Type B pancreatic cell (in vitro differentiated cells): Measurements from ENCODE around the gene SPINT2. TPM values are rescaled to one million over a fixed set of nuclear protein-coding genes. Genes with fewer than 3 reads are reported as not detected.

Experiments used
- DNase-seq: peaks from one replicate; pipeline ENCODE4 v3.0.0; 2021; ENCODE audit warnings: mixed read lengths; ENCODE audit not compliant: unreplicated experiment; ENCODE audit errors: extremely low spot score
- H3K27ac Mint-ChIP-seq: 2 replicates; pipeline ENCODE4 v1.8.0; 2021; ENCODE audit warnings: mild to moderate bottlenecking, mixed read lengths
- H3K27me3 Mint-ChIP-seq: 2 replicates; pipeline ENCODE4 v1.8.0; 2021; ENCODE audit warnings: mixed read lengths
- H3K36me3 Mint-ChIP-seq: 2 replicates; pipeline ENCODE4 v1.8.0; 2021; ENCODE audit warnings: mixed read lengths
- H3K4me1 Mint-ChIP-seq: one replicate; pipeline ENCODE4 v1.8.0; 2021; ENCODE audit warnings: mixed read lengths; ENCODE audit not compliant: unreplicated experiment
- H3K4me3 Mint-ChIP-seq: 2 replicates; pipeline ENCODE4 v1.8.0; 2021; ENCODE audit warnings: mild to moderate bottlenecking, mixed read lengths
- H3K9me3 Mint-ChIP-seq: 2 replicates; pipeline ENCODE4 v1.8.0; 2021; ENCODE audit warnings: mixed read lengths
- total RNA-seq: library from RNA; stranded (reverse); gene quantifications from 2 replicates; pipeline ENCODE4 v1.2.1, GENCODE V29; 2021; ENCODE audit warnings: low replicate concordance
- TF ChIP-seq, protein P1 (sequence below): fragments of 200-600 bp; sonication (generic); conservative IDR thresholded peaks from 2 replicates; pipeline ENCODE4 v1.5.0; 2021; ENCODE audit warnings: antibody characterized with exemption, mild to moderate bottlenecking

Gene SPINT2
- total RNA-seq, 1 donor from 2014 or later = 243 TPM

DNA sequence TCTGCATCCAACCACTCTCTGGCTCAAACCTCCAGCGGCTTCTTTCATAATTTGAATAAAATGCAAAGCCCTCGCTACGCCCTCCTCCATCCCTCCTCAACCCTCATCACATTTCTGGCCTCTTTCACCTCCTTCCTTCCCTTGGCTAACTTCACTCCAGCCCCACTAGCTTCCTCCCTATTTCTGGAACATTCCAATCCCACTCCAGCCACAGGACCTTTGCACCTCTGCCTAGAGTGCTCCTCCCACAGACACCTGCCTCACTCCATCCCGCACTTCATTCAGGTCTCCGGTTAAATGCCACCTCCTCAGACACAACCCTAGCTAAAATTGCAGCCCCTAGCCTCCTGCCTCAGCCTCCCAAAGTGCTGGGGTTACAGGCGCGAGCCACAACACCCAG, 32.5 kb upstream of the SPINT2 start:
- Mint-ChIP-seq H3K27ac (no peak overlapping the region), H3K27me3 (peaks cover 32% of the 10 kb centered on the region), H3K4me3 (no peak overlapping the region), H3K4me1 (no peaks in the 10 kb centered on the region), H3K9me3 (no peaks in the 10 kb centered on the region), H3K36me3 (no peaks in the 10 kb centered on the region)
- TF ChIP-seq, protein P1, sequence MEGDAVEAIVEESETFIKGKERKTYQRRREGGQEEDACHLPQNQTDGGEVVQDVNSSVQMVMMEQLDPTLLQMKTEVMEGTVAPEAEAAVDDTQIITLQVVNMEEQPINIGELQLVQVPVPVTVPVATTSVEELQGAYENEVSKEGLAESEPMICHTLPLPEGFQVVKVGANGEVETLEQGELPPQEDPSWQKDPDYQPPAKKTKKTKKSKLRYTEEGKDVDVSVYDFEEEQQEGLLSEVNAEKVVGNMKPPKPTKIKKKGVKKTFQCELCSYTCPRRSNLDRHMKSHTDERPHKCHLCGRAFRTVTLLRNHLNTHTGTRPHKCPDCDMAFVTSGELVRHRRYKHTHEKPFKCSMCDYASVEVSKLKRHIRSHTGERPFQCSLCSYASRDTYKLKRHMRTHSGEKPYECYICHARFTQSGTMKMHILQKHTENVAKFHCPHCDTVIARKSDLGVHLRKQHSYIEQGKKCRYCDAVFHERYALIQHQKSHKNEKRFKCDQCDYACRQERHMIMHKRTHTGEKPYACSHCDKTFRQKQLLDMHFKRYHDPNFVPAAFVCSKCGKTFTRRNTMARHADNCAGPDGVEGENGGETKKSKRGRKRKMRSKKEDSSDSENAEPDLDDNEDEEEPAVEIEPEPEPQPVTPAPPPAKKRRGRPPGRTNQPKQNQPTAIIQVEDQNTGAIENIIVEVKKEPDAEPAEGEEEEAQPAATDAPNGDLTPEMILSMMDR = no peak
- DNase-seq = no peak

DNA sequence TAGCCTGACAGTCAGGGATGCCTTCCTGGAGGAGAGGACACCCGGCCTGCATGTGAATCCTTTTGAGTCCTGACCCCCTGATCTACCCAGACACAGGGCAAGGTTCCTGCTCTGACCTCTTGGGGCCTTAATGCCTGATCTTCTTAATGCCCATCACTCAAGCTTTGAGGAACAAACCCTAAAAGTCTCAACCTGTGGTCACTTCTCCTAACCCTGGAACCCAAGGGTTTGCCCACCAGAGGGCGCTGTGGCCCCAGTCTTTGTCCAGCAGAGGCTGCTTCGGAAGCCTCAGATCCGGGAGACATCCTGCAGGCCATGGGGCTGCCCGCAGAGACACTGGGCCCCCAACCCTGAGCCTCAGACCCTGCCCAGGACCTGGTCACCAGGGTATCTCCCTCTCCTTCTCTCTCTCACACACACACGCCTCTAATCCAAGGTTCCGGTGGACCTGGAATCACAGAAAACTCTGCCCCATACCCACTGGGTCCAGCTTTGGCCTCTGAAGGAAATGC, 30.6 kb upstream of the SPINT2 start:
- Mint-ChIP-seq H3K27me3 (peaks cover 23% of the 10 kb centered on the region), H3K36me3 (no peaks in the 10 kb centered on the region), H3K27ac (peak overlapping the region; percentile 63), H3K4me1 (no peaks in the 10 kb centered on the region), H3K9me3 (no peaks in the 10 kb centered on the region), H3K4me3 (no peak overlapping the region)
- DNase-seq = peak; percentile 85
- TF ChIP-seq, protein P1 = peak; percentile 94

DNA sequence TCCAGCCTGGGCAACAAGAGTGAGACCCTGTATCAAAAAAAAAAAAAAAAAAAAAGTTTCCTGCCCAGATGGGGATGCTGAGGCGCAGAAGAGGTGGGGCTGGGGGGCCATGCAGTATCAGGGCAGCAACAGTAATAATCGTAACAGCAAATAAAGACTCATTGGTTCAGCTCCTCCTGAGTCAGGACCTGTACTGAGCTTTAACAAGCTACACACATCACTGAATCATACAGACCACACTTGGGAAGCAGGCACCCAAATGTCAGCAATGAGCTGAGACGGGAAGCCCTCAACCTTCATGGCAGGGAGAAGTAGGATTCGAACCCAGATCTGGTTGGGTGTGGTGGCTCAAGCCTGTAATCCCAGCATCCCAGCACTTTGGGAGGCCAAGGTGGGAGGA, 29.8 kb upstream of the SPINT2 start:
- Mint-ChIP-seq H3K9me3 (no peaks in the 10 kb centered on the region), H3K36me3 (no peaks in the 10 kb centered on the region), H3K4me3 (no peak overlapping the region), H3K4me1 (no peaks in the 10 kb centered on the region), H3K27me3 (peaks cover 23% of the 10 kb centered on the region), H3K27ac (no peak overlapping the region)
- TF ChIP-seq, protein P1 = no peak
- DNase-seq = no peak

DNA sequence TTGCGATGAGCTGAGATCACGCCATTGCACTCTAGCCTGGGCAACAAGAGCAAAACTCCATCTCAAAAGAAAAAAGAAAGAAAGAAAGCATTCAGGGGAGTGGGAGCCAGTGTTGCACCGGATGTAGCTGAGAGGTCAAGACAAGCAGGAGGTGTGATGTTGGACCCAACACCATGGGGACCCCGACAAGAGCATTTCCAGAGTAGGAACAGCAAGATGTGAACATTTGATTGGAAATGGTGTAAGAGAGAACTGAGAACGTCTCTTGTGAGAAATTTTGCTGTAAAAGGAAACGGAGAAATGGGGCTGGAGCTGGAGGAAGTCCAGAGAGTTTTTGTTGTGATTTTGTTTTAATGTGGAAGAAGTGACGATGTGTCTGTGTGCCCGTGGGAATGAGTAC, 24.6 kb upstream of the SPINT2 start:
- no peaks in the 10 kb centered on the region for H3K27me3 Mint-ChIP-seq
- H3K27ac Mint-ChIP-seq = no peak overlapping the region

DNA sequence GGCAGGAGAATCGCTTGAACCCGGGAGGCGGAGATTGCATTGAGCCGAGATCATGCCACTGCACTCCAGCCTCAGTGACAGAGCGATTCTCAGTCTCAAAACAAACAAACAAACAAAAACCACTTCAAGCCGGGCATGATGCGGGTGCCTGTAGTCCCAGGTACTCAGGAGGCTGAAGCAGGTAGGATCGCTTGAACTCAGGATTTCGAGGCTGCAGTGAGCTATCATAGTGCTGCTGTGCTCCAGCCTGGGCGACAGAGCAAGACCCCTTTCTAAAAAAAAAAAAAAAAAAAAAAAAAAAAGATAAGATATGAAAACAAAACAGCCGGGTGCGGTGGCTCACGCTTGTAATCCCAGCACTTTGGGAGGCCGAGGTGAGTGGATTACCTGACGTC, 21.1 kb upstream of the SPINT2 start:
- H3K27me3 Mint-ChIP-seq = no peaks in the 10 kb centered on the region
- DNase-seq = no peak
- peaks cover 9% of the 10 kb centered on the region for H3K4me1 Mint-ChIP-seq
- no peaks in the 10 kb centered on the region for H3K9me3 Mint-ChIP-seq
- TF ChIP-seq, protein P1 = no peak
- peak overlapping the region; percentile 80 for H3K4me3 Mint-ChIP-seq
- no peak overlapping the region for H3K27ac Mint-ChIP-seq
- H3K36me3 Mint-ChIP-seq = no peaks in the 10 kb centered on the region

More for the DNA sequence above, 24.6 kb upstream of the SPINT2 start:
- DNase-seq = no peak
- Mint-ChIP-seq H3K4me1 (peaks cover 7% of the 10 kb centered on the region), H3K9me3 (no peaks in the 10 kb centered on the region), H3K36me3 (no peaks in the 10 kb centered on the region), H3K4me3 (no peak overlapping the region)
- TF ChIP-seq, protein P1 = no peak
